Tibial nerve (tissue), 4 donors: ENCODE measurements around the gene CROCC2. TPM values are rescaled to one million over a fixed set of nuclear protein-coding genes. Genes with fewer than 3 reads are reported as not detected.

Experiments
- DNase-seq, 2 donors: peaks; one replicate each; pipeline ENCODE4 v3.0.0-alpha.2; 2019; ENCODE audit warnings: low spot score in 2 of 2
- H3K27ac ChIP-seq, 4 donors: fragments of 200-600 bp; sonication (generic) in 3 of 4; one replicate each; pipeline ENCODE4 v1.5.1; 2017 to 2019; ENCODE audit warnings: mild to moderate bottlenecking in 1 of 4
- H3K27me3 ChIP-seq, 2 donors: fragments of 200-600 bp; sonication (generic) in 1 of 2; one replicate each; pipeline versions ENCODE4 v1.5.1 to v1.6.0; 2017 to 2019
- H3K36me3 ChIP-seq, 3 donors: fragments of 200-600 bp; sonication (generic); one replicate each; pipeline ENCODE4 v1.5.1; 2018 to 2019
- H3K4me1 ChIP-seq, 4 donors: fragments of 200-600 bp; sonication (generic) in 3 of 4; one replicate each; pipeline ENCODE4 v1.5.1; 2017 to 2019
- H3K4me3 ChIP-seq, 4 donors: fragments of 200-600 bp; sonication (generic) in 3 of 4; one replicate each; pipeline ENCODE4 v1.5.1; 2017 to 2019; ENCODE audit warnings: mild to moderate bottlenecking in 1 of 4, moderate library complexity in 1 of 4
- H3K9me3 ChIP-seq, 4 donors: fragments of 200-600 bp; sonication (generic) in 3 of 4; one replicate each; pipeline ENCODE4 v1.5.1; 2017 to 2019
- CTCF ChIP-seq, 5 experiments: fragments of 200-600 bp in 3 of 5; fragments of 450-650 bp in 2 of 5; sonication (generic) in 3 of 5; IDR thresholded peaks; one replicate each; pipeline ENCODE4 v1.5.1; 2016 to 2019; ENCODE audit warnings: antibody characterized with exemption in 5 of 5, mild to moderate bottlenecking in 3 of 5, moderate library complexity in 2 of 5
- EP300 ChIP-seq, 2 donors: sonication (generic); formaldehyde crosslinking; IDR thresholded peaks; one replicate each; pipeline ENCODE4 v1.6.1; 2017; ENCODE audit warnings: antibody characterized with exemption in 2 of 2, mild to moderate bottlenecking in 1 of 2
- POLR2A ChIP-seq, 2 donors: fragments of 450-650 bp; IDR thresholded peaks; one replicate each; pipeline ENCODE4 v1.6.1; 2017; ENCODE audit warnings: antibody characterized with exemption in 2 of 2, mild to moderate bottlenecking in 2 of 2, moderate library complexity in 2 of 2
- WGBS, 2 donors: methylation state at CpG; one replicate each; pipeline ENCODE4 v1.1.5; 2018; 5-methylcytosine and 5-hydroxymethylcytosine counted together
- total RNA-seq, 4 donors: library from RNA; depleted of rRNA; stranded (reverse); fragments of >200 nt; gene quantifications; one replicate each; pipeline ENCODE4 v1.1.0, GENCODE V29; 2016

CROCC2 gene
- total RNA-seq, 4 donors from 2014 or later: 0.44 to 1.2 TPM; not detected in 2

- Histone ChIP-seq H3K27me3 (no peaks in the 10 kb centered on the region), H3K4me1 (peaks cover 7 to 80% (median 31%) of the 10 kb centered on the region in 4 donors), H3K36me3 (no peaks in the 10 kb centered on the region), H3K9me3 (peaks cover 0 to 12% (median 0%) of the 10 kb centered on the region in 4 donors), H3K4me3 (no peak overlapping the region), H3K27ac (peak overlapping the region; percentile 32 to 74 (median 58))
- peak in 1 of 2 donors; percentile 11 for DNase-seq
- TF ChIP-seq CTCF (IDR thresholded peaks at IDR 0.05) (no peak), POLR2A (IDR thresholded peaks at IDR 0.05) (no peak)
- 71 to 82% methylated on average over 4 to 5 of the region's 6 CpGs for WGBS, 2 donors
Measured at GRCh38 chr2:240987588-240987987, 81.5 kb downstream of the CROCC2 start.

GRCh38 chr2:240988146-240988545, 82.0 kb downstream of the CROCC2 start:
- no peaks in the 10 kb centered on the region for H3K36me3 ChIP-seq
- peak overlapping the region; percentile 32 to 74 (median 58) for H3K27ac ChIP-seq
- peaks cover 7 to 84% (median 32%) of the 10 kb centered on the region in 4 donors for H3K4me1 ChIP-seq
- H3K4me3 ChIP-seq: no peak overlapping the region
- peaks cover 0 to 12% (median 0%) of the 10 kb centered on the region in 4 donors for H3K9me3 ChIP-seq
- 98% methylated on average over 3 of the region's 3 CpGs for WGBS, 2 donors
- H3K27me3 ChIP-seq: no peaks in the 10 kb centered on the region
- TF ChIP-seq POLR2A (IDR thresholded peaks at IDR 0.05) (no peak), CTCF (IDR thresholded peaks at IDR 0.05) (no peak), EP300 (IDR thresholded peaks at IDR 0.05) (no peak)
- no peak for DNase-seq

- Histone ChIP-seq H3K4me1 (peaks cover 7 to 82% (median 32%) of the 10 kb centered on the region in 4 donors), H3K27me3 (no peaks in the 10 kb centered on the region), H3K27ac (peak overlapping the region in 2 of 4 donors; percentile 42 to 51), H3K36me3 (no peaks in the 10 kb centered on the region), H3K4me3 (no peak overlapping the region), H3K9me3 (peaks cover 0 to 12% (median 0%) of the 10 kb centered on the region in 4 donors)
- peak in 1 of 2 donors; percentile 9 for DNase-seq
- WGBS, 2 donors: 86 to 88% methylated on average over 5 to 6 of the region's 6 CpGs
- no peak for TF ChIP-seq POLR2A (IDR thresholded peaks at IDR 0.05)
- TF ChIP-seq CTCF (IDR thresholded peaks at IDR 0.05): no peak
- TF ChIP-seq EP300 (IDR thresholded peaks at IDR 0.05): no peak
Measured at GRCh38 chr2:240988571-240989271, 82.6 kb downstream of the CROCC2 start.

GRCh38 chr2:240989451-240990265, 83.5 kb downstream of the CROCC2 start:
- no peak overlapping the region for H3K4me3 ChIP-seq
- H3K9me3 ChIP-seq: peaks cover 0 to 12% (median 0%) of the 10 kb centered on the region in 4 donors
- peaks cover 7 to 85% (median 34%) of the 10 kb centered on the region in 4 donors for H3K4me1 ChIP-seq
- peak overlapping the region in 1 of 4 donors; percentile 42 for H3K27ac ChIP-seq
- peak in 4 of 5 experiments; percentile 23 to 48 (median 31) for TF ChIP-seq CTCF (IDR thresholded peaks at IDR 0.05)
- no peak for TF ChIP-seq EP300 (IDR thresholded peaks at IDR 0.05)
- H3K36me3 ChIP-seq: no peaks in the 10 kb centered on the region
- WGBS, 2 donors: 76 to 85% methylated on average over 14 to 15 of the region's 17 CpGs
- H3K27me3 ChIP-seq: no peaks in the 10 kb centered on the region
- peak in 1 of 2 donors; percentile 16 for DNase-seq

- H3K4me1 ChIP-seq: peaks cover 7 to 91% (median 35%) of the 10 kb centered on the region in 4 donors
- no peak overlapping the region for H3K4me3 ChIP-seq
- H3K36me3 ChIP-seq: no peaks in the 10 kb centered on the region
- no peak overlapping the region for H3K27ac ChIP-seq
- H3K27me3 ChIP-seq: no peaks in the 10 kb centered on the region
- TF ChIP-seq POLR2A (IDR thresholded peaks at IDR 0.05): no peak
- TF ChIP-seq CTCF (IDR thresholded peaks at IDR 0.05): no peak
- TF ChIP-seq EP300 (IDR thresholded peaks at IDR 0.05): no peak
- WGBS, 2 donors: 79 to 83% methylated on average over 2 of the region's 2 CpGs
- peaks cover 0 to 12% (median 0%) of the 10 kb centered on the region in 4 donors for H3K9me3 ChIP-seq
- no peak for DNase-seq
Measured at GRCh38 chr2:240990266-240990529, 84.1 kb downstream of the CROCC2 start.
